GM19193 (cell line): ENCODE measurements around the gene LIG1.

Experiments
- POLR2A ChIP-seq: IDR thresholded peaks from 4 replicates; pipeline ENCODE4 v1.6.1; 2011; ENCODE audit not compliant: insufficient read depth, insufficient read length; ENCODE audit errors: extremely low read depth

The LIG1 gene

DNA sequence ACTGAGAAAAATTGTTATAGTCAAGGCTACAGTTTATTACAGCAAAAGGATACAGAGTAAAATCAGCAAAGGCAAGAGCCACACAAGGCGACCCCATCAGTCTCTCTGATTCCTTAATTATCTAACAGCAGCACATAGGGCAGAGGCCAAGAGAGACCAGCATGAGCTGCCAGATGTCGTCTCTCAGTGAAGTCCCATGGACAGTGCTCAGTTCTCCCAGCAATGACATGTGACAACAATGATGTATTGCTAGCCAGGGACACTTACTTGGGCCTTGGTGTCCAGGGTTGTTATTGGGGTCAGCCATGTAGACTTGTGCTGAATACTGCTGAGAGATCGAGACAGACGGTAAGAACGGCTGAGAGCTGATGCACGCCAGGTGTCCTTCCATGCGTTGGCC is 22.6 kb upstream of the LIG1 start:
- TF ChIP-seq POLR2A: no peak

DNA sequence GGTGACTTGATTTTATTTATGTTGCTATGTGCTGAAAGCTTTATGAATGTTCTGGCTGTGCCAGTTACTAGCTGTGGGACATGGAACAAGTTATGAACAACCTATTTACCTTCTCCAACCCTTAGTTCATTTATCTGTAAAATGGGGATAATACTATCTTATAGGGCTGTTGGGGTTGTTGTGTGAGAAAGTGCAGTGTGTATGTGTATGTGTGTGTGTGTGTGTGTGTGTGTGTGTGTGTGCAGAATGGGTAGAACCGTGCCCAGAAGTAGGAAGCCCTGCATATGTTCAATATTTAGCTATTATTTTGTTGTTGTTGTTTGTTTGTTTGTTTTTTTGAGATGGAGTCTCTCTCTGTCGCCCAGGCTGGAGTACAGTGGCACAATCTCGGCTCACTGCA is 20.7 kb upstream of the LIG1 start:
- TF ChIP-seq POLR2A: no peak

DNA sequence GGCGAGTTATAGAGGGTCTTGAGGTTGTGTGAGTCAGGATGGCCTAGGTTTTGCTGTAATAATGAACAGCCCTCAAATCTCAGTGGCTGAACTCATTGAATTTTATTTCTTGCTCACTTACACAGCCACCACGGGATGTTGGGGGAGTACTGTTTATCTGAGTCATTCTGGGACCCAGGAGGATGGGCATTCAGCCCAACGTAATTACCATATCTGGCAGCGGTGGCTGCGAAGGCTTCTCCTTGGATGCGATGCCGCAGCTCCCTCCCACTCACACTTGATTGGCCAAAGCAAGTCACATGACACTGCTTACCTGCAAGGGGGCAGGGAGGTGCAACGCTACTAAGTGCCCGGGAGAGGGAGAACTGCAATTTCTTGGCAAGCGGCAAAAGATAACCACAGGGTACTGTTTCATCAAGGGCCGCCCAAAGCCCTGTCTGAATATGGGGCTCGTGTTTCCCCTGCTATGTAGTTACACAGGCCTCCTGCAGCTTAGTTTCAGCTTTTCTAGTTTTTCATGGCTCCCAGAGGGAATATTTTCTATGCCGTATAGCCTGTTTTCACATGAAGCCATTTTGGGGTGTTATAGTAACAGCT is 20.2 kb upstream of the LIG1 start:
- no peak for TF ChIP-seq POLR2A

DNA sequence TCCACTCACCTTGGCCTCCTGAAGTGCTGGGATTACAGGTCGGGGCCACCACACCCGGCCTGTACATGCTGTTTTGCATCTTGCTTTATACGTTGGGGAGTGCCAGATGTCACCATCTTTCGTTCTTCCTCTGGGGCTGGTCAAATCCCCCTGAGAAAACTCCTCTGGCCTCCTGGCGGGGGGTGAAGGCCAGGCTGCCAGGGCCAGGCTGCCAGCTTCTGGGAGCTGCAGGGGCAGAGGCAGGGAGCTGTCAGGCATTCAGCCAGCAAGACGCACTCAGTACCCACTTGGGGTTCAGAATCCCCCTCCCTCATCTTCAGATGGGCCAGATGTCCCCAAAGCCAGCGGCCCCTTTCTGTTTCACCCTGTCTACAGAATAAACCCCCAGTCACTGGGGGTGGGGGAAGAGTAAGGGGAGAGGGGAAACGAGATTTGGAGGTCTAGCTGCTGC is 16.4 kb upstream of the LIG1 start:
- TF ChIP-seq POLR2A: peak; percentile 27

DNA sequence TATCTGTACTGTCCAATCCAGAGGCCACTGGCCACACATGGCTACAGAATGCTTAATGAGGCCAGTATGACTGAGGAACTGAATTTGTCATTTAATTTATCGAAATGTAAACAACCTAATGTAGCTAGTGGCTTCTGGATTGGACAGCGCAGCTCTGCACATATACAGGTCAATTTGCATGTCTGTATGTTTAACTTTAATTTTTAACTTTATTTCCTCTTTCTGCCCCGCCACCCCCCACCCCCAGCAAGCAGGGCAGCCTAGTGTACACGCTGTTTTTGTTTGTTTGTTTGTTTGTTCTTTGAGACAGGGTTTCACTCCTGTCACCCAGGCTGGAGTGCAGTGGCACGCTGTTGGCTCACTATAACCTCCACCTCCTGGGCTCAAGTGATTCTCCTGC is 15.9 kb upstream of the LIG1 start:
- TF ChIP-seq POLR2A: no peak

DNA sequence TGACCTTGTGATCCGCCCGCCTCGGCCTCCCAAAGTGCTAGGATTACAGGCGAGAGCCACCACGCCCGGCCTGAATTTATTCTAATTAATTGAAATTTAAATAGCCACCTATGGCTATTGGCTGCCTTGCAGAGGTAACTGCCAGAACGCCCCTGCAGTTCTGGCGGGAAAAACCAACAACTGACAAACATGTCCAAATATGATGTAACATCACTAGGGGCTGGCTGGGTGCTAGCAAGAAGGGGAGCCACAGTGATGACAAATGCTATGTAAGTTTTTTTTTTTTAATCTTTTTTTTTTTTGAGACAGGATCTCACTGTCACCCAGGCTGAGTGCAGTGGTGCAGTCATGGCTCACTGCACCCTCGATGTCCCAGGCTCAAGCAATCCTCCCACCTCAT is 13.2 kb upstream of the LIG1 start:
- no peak for TF ChIP-seq POLR2A

DNA sequence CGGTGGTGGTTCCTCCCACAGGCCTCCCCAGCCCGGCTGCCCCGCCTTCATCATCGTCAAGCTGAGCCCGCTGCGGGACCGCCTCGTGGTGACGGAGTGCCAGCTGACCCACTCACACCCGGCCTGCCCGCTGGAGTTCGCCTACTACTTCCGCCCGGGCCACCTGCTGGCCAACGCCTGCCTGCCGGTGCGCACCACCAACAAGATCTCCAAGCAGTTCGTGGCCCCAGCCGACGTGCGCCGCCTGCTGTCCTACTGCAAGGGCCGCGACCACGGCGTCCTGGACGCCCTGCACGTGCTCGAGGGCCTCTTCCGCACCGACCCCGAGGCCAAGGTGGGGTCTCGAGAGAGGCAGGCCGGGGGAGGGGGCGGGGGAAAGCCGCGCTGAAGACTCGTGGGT is 12.3 kb upstream of the LIG1 start:
- no peak for TF ChIP-seq POLR2A

DNA sequence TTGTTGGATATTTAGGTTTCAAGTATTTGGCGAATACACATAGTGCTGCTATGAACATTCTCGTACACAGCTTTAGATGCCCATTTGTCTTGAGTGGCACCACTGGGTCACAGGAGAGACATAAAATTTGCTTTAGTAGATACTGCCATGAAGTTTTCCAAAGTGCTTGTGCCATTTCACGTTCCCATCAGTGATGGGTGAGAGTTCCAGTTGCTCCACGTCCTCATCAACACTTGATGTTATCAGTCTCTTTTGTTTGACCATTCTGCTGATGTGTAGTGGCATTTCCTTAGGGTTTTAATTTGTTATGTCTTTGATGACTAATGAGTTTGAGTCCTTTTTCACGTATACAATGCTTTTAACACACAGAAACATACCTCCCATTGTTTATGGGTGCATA is 11.4 kb upstream of the LIG1 start:
- no peak for TF ChIP-seq POLR2A

DNA sequence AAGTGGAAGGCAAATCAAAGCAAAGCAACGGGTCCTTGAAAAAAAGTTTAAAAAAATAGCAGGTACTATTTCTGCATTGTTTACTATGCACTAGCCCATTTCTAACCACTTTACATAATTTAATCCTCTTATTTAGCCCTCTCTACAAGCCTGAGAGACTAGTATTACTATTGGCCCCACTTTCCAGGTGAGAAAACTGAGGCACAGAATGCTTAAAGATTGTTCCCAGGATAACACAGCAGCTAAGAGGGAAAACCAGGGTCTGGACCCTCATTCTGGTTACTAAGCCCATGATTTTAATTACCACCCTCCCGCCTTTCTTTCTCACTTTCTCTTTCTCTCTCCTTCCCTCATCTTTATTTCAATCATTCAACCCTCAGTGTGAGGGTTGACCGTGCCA is 6.1 kb upstream of the LIG1 start:
- no peak for TF ChIP-seq POLR2A

DNA sequence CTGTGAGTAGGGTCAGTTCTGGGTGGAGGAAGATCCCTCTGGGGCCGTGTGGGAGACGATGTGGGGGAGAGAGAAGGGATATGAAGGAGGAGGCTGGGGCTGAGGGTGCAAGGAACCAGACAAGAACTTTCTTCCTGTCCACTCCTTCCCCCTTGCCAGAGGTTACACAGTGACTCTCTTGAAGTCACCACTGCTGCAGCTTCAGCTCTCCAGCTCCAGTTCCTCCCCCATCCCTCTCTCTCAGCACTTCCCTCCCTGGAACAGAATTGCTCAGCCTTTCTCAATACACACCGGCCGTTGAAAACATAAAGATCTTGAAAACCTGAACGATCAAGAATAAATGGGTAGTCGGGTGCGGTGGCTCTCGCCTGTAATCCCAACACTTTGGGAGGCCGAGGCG is 5.4 kb upstream of the LIG1 start:
- no peak for TF ChIP-seq POLR2A

DNA sequence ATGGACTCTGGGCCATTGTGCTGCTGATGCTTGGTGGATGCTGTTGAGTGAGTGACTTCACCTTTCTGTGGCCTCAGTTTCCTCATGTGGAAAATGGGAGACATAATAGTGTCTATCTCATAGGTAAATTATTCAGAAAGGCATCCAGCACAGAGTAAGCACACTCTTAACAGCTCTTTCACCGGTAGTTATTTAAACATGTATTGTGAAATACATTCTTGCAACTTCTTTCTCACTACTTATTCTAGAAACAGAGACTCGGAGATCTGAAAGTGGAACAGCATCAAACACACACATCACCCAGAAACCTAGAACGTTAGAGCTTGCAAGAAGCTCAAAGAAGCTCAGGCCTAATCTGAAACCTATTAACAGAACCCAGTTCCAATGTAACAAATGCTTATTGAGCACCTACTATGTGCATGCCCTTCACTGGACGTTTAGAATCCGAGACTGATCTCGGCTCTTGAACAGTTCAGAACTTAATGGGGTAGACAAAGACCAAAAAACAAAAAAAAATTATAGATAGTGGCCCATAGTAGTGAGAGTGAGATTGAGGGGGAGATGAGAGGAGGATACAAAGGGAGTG is 4.4 kb upstream of the LIG1 start:
- no peak for TF ChIP-seq POLR2A

DNA sequence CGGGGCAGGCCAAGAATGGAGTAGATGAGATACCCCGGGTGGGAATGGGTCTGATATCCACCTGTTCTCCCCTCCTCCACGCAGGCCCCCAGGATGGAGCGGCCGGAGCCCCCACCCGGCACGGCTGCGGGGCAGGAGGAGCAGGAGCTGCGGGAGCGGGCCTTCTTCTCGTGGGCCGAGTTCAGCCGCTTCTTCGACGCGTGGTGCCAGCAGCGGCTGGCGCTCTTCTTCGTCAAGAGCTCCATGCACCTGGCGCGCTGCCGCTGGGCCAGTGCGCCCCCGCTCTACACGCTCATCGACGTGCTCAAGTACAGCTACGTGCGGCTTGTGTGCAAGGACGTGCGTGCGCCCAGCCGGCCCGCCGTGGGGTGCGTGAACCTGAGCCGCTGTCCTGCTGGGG is 1.6 kb upstream of the LIG1 start:
- TF ChIP-seq POLR2A: no peak

DNA sequence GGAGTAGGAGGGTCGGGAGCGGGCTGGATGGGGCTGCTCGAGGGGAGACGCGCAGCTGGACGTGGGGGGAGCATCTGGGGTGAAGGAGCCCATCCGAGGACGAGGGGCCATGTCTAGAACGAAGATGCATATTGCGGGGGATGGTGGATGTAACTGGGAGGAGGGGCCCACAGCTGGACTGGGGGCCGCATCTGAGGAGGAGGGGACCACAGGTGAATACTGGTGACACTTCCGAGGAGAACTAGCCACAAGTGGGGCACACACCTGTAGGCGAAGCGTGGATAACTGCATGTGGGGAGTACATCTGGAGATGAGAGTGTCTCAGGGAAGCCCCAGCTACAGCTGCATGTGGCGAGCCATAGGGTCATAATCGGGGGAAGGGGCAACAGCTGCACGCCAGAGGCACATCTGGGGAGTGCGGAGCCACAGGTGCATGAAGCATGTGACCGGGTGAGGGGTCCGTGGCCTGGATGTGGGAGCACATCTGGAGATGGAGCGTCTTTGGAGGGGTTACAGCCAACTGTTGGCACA is 738 bp upstream of the LIG1 start:
- peak; percentile 8 for TF ChIP-seq POLR2A

DNA sequence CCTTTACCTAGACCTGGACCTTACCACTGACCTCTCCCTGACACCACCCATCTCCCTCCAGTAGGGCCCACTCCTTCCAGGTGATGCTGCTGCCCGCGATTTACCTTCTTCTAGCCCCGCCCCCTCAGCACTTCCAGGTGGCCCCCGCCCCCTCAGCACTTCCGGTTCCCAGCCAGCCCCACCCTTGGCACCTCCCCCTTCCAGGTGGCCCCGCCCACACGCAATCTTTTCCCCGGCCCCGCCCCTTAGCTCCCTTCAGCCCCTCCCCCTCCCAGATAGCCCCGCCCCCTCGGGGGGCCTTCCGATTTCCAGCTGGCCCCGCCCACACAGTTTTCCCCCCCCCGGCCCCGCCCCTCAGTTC is 586 bp downstream of the LIG1 start:
- no peak for TF ChIP-seq POLR2A

DNA sequence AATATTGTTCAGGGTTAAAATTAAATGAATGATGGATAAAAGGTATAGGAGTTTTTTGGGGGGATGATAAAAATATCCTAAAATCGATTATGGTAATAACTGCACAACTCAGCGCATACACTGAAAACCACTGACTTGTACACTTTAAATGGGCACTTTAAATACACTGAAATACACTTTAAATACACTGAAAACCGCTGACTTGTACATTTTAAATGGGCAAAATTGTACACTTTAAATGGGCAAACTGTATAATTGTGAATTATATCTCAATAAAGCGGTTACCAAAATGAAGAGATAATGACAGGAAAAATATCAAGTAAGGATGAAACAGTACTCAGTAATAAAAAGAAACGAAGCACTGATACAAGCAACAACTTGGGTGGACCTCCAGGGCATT is 1.5 kb downstream of the LIG1 start:
- no peak for TF ChIP-seq POLR2A

DNA sequence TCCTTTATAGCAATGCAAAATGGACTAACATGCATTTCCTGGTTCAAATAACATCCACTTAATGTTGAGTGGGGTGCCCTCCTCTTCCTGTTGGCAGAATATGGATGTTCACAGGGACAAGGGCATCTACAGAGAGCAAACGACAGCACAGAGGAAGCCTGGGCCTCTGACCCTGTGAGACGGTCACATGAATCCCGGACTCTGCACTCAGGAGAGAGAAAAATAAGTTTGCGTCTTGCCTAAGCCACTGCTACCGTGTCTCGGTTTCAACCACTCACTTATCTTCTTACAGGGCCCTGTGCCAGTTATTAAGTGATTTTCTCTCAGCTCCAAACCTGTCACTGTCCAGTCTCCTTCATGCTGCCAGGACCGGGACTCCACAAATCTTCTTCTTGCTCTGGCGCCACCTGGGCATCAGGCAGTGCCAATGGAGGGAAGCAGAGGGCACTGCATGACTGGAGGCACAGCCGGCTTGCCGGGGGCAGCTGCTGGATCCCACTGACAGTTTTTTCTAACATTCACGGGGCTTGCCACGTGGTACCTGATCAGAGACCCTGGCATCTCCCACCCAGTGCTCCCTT is 11.8 kb downstream of the LIG1 start:
- TF ChIP-seq POLR2A: no peak
